Left lobe of liver (tissue), 2 donors: ENCODE measurements around the gene TIMP1. TPM values are rescaled to one million over a fixed set of nuclear protein-coding genes. Genes with fewer than 3 reads are reported as not detected.
A peak's percentile ranks its signal among the peaks of the same experiment; 100 is the strongest.

Experiments used
- ATAC-seq: fragments of 200-7000 bp; cut with Tn5 transposase; one replicate; pipeline ENCODE4 v1.9.1; 2020; ENCODE audit warnings: mild to moderate bottlenecking, moderate library complexity
- DNase-seq: peaks from one replicate; pipeline ENCODE4 v3.0.0-alpha.2; 2020; ENCODE audit warnings: low spot score
- total RNA-seq: library from RNA; stranded (reverse); gene quantifications from one replicate; pipeline ENCODE4 v1.2.1, GENCODE V29; 2021
- donor health status: DM: no; HTN: no; CAD: no; lungs with moderate emphysema.
- donor health status: DM: no; HTN: yes; CAD: no.

TIMP1 gene
- 102 TPM for total RNA-seq

DNA sequence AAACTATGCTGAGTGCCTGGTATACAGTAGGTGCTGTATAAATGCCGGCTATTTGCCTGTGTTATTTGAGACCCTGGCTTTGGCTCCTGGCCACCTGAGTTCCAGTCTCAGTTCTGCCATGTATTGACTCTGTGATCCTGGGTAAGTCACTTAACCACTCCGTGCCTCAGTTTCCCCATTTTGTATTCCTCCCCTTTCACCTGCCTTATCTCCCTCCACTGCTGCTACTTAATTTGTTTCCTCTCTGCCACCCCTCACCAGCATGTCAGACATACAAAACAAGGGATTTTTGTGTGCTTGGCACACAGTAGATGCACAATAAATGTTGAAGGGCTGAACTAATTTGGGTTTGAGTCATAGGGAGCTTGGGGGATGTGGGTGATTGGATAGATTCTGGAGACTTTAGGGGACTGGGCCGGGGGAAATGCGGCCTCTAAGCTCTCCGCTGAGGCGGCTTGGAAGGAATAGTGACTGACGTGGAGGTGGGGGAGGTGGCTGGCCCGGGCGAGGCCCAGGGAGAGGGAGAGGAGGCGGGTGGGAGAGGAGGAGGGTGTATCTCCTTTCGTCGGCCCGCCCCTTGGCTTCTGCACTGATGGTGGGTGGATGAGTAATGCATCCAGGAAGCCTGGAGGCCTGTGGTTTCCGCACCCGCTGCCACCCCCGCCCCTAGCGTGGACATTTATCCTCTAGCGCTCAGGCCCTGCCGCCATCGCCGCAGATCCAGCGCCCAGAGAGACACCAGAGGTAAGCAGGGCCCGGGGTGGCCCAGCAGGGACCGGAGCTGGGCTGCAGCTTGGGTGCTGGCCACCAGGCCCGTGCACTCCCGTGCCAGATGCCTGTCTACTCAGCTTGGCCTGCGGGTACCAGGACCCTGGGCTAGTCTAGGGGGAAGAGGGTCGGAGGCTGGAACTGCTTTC is at the start of gene TIMP1:
Gene TIMP1 (plus strand): TSS at position 706 of the 917 bp plus-strand sequence. CDS start 980 bp downstream, outside the sequence.
- peak; percentile 76 for ATAC-seq
- peak; percentile 63 for DNase-seq

DNA sequence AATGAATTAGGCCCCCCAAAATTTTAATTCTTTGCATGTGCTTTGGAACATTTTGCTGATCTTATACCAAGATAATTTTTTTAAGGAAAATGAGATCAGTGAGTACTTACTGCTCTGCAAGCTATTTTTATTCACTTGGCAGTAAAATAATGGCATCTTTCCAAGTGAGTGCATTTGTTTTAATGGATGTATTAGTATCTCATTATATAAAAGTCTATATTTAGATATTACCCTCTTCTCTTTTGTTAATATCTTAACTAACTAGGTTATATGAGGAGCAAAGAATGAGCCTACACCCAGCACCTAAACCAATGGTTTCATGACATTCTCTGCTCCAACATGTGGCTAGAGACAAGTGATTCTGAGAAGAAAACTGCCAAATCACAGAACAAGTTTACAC is 42.4 kb upstream of the TIMP1 start:
- ATAC-seq (no peak), DNase-seq (no peak)

DNA sequence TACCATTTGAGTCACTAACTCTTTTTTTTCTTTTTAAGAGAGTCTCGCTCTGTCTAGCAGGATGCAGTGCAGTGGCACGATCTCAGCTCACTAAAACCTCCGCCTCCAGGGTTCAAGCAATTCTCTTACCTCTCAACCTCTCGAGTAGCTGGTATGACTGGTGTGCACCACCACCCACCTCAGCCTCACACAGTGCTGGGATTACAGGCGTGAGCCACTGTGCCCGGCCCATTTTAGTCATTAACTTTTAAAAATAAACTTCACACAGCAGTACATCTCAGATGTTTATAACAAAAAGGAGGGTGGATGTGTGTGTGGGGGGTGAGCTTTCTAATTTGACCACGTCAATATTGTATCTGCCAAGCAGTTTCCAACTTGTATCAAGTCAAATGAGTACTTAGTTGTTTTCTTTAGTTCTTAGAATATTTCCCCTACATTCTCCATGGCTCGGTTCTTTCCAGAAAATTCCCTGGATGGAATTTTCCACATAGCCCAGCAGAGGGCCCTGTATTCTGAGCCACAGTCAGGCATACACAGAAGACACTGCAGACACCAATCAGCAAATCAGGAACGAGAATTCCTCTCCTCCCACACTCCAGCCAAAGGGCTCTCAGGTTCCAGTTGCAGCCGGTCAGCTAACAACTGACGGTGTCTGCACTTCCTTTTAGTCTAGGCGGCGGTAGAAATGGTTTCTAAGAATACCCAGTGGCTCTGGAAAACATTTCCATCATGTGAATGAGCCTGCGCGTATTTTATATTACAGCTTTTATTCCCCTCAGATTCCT is 41.3 kb upstream of the TIMP1 start:
- ATAC-seq (peak; percentile 100), DNase-seq (peak; percentile 79)

DNA sequence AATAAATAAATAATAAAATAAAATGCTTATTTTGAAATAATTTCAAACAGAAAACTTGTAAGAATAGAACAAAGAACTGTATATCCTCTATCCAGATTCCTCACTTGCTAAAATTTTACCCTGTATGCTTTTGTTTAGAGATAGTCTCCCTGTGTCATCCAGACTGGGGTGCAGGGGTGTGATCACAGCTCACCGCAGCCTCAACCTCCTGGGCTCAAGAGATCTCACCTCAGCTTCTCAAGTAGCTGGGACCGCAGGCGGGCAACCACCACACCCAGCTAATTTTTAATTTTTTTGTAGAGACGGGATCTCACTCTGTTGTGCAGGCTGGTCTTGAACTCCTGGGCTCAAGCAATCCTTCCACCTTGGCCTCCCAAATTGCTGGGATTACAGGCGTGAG is 38.7 kb upstream of the TIMP1 start:
- DNase-seq (no peak), ATAC-seq (no peak)

DNA sequence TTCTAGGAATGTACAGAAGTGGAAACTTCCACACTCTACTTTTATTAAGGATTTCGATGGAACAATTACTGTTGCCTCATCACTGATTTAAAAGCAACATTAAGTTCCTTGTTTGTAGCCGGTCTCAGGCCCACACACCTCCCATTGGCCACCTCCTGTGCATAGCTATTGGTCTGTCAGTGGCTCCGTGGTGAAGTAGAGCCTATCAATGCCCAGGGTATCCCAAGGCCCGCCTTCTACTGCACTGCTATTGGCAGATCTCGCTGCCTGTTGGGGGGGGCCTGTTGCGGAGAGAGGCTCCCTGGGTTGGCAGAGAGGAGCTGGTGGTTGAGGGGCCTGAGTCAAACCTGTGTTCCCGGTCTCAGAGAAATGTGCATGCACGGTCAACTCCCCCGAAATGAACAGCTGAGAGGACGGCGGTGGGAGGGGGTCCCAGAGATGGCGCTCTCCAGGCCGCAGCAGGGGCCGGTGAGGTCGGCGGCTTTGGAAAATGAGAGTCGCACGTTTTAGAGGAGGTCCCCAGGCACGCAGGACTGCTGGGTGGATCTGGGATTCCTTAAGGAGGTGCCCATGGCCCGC is 26.1 kb upstream of the TIMP1 start:
- DNase-seq (peak; percentile 82), ATAC-seq (peak; percentile 74)

DNA sequence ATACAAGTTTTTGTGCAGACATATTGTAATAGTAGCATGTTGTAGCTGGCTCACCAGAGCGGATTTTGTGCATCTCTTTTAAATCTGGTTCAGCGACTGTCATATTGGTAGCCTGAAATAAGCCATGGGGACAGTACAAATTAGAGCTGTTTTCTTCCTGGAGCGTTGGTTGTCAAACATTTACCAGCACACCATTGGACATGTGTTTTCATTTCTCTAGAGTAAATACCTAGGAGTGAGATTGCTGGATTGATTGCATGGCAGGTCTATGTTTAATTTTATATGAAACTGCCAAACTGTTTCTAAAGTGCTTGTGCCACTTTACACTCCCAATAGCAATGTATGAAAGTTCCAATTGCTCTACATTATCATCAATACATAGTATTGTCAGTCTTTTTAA is 23.8 kb upstream of the TIMP1 start:
- DNase-seq (no peak), ATAC-seq (peak; percentile 28)

DNA sequence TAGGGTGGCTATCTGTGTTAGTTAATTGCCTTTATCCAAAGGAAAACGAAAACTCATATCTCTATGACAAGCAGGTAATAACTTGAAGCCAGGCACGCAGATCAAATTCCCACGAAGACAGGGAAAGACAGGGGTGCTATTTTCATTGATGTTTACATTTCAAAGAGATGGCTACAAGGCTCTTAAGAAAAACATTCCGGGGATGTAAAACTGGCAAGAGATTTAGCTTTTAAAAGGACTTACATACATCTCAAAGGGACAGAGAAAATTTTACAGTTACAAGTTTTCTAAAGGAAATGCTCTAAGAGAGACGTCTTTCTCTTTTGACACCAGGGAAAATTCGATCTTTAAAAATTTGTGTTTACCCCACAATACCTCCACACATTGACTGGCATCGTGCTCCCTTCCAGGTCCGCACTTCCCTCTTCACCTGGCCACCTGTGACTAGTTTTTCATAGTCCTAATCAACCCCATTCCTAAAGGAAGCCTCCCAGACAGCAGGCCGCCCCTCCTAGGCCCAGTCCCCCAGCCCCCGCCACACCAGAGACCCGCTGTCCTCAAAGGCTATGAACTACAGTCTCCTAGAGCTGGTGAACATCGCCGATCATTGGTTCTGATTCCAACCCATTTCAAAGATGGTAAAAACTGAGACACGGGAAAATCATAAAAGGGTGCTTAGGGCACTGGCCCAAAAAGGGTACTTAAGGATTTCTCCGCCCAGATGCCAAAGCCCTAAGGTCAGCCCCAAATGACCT is 21.9 kb upstream of the TIMP1 start:
- ATAC-seq: no peak
- DNase-seq: no peak

DNA sequence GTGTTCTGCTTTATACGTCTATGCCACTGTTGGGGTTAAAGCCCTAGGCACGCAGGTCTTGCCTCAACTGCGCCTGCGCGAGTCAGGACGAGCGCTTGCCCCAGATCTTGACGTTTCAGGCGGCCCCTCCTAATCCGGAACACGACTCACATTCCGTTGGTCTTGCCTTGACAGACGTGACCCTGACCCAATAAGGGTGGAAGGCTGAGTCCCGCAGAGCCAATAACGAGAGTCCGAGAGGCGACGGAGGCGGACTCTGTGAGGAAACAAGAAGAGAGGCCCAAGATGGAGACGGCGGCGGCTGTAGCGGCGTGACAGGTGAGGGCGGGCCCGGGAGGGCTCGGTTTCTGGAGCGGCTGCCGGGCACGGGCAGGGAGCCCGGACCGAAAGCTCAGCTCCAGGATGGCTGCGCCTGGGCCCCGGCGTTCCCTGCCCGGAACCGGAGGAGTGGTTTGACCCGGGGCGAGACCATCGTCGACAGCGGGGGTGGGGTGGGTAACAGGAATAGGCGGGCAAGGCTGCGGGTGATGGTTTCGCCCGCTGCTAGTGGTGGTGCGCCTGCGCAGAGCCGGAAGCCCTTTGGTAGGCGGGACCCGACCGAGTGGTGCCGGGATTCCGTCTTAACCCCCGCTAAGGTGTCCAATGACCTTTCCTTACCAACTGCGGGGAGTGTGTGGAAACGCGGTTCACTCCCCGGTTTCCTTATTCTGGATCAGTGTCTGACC is 21.1 kb upstream of the TIMP1 start, which contains the start of gene ARAF:
Gene ARAF (plus strand): TSS at position 272 of the 725 bp plus-strand sequence. CDS start 1,763 bp downstream, outside the sequence.
- DNase-seq (peak; percentile 98), ATAC-seq (peak; percentile 88)

DNA sequence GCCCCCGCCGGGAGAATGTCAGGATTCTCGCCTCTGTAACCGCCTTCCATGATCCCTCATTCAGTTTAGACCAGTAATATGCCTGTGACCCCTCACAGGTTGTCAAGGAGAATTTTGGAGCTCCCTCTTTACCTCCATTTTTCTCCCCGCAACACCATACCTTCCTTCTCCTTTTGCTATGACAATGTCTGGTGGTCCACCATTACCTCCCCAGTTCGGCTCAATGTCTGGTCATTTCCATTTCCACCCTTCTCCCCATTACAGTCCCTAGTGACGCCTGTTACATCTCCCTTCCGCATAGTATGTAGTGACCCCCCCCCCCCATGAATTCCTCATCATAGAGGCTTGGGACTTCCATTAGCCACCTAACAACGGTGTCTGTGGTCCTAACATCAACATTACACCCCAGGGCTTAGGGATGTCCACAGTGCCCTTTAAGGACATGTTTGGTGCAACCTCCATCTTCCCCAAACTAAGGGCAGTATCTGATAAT is 20.5 kb upstream of the TIMP1 start:
- DNase-seq: no peak
- no peak for ATAC-seq

DNA sequence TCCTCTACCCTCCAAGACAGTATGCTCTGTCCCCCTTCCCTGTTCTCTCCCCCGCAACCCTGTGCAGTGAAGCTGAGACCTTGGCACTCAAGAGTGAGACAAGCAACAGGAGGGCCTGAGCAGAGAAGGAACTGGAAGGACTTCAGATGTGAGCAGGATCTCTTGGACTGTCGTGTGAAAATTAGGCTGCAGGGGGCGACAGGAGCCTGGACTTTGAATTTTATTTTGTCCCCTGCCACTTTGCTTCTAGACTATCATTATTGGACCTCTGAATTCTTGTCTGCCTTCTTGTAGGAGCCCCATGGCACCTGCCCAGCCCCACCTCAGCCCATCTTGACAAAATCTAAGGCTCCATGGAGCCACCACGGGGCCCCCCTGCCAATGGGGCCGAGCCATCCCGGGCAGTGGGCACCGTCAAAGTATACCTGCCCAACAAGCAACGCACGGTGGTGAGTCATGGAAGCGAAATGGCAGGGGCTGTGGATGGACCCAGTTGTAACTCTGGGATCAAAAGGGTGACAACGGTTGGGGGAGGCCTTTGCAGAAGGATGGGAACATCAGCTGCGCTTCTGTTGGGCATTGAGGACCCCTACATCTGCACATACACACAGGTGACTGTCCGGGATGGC is 19.5 kb upstream of the TIMP1 start:
- no peak for ATAC-seq
- DNase-seq: no peak

DNA sequence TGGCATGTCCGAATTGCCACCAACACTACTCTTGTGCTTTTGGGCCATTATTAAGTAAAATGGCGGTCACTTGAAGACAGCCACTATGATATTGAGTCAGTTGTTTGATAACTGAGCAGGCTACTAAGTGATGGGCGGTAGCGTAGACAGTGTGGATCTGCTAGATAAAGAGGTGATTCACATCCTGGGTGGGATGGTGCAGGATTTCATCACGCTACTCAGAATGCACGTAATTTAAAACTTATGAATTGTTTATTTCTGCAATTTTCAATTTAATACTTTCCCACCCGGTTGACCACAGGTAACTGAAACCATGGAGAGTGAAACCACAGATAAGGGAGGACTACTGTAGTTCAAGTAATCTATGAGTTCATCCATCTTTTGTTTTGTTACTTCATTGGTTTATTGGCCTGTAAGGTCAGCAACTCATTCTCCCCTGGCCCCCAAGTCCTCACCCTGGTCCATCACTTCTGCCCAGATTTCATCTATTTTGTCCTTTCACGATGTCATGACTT is 18.4 kb upstream of the TIMP1 start:
- ATAC-seq (no peak), DNase-seq (no peak)

DNA sequence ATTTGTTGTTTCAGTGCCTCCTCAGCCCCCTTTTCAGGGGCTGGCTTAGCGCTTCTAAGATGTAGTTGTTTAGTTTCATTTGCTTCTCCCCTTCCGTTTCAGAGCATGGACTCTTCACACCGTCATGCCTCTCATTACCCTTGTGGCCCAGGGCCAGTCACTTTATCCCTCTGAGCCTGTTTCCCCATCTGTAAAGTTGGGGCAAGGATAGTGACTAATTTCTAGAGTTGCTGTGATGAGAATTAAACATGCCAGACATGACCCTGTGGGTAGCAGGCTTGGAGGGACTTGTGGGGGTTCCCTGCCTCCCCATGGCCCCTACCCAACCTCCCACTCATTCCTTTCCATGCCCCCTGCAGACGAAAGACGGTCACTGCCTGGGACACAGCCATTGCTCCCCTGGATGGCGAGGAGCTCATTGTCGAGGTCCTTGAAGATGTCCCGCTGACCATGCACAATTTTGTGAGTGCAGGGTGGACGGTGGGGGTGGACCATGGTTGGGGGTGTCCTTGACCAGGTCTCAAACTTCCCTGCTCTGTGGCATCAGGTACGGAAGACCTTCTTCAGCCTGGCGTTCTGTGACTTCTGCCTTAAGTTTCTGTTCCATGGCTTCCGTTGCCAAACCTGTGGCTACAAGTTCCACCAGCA is 17.7 kb upstream of the TIMP1 start:
- DNase-seq: no peak
- no peak for ATAC-seq

DNA sequence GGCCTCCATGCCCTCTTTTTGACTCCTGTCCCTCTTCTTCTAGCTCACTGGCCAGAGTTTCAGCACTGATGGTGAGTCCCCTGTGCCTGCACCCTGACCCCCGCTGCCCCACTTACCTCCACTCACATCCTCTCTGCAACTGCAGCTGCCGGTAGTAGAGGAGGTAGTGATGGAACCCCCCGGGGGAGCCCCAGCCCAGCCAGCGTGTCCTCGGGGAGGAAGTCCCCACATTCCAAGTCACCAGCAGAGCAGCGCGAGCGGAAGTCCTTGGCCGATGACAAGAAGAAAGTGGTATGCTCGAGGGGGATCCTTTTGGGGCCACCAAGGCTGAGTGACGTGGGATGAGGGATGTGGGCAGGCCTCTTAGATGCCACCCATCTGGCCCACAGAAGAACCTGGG is 15.4 kb upstream of the TIMP1 start:
- ATAC-seq: no peak
- no peak for DNase-seq

DNA sequence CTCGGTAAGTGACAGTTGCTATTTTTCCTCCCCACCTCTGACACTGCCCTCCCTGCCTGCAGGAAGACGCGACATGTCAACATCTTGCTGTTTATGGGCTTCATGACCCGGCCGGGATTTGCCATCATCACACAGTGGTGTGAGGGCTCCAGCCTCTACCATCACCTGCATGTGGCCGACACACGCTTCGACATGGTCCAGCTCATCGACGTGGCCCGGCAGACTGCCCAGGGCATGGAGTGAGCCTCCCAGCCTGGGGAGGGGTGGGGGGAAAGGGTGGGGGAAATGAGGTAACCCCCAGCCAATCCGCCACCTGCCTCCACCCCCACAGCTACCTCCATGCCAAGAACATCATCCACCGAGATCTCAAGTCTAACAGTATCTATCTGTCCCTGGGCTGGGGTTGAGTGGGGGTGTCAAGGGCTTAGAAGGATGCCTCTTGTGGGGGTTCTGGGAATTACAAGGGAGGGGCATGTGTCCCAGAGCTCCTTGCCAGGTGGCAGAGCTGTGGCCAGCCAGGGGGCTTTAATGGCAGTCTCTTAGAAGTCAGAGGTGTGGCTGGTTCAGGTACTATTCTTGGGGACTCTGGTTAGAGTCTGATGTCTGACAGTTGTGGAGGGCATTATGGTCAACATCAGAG is 13.5 kb upstream of the TIMP1 start:
- DNase-seq (no peak), ATAC-seq (peak; percentile 36)

DNA sequence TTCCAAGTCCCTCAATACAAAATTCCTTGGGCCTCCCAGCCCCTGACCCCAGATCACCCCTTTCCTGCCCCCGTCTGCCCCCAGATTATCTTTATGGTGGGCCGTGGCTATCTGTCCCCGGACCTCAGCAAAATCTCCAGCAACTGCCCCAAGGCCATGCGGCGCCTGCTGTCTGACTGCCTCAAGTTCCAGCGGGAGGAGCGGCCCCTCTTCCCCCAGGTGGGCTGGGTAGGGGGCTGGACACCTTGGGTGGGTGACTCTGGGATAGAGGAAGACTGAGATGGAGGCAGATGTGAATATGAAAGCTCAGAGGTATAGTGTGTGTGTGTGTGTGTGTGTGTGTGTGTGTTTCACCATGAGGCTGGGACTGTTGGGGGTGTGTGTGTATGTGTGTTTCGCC is 11.4 kb upstream of the TIMP1 start:
- no peak for DNase-seq
- ATAC-seq: no peak

DNA sequence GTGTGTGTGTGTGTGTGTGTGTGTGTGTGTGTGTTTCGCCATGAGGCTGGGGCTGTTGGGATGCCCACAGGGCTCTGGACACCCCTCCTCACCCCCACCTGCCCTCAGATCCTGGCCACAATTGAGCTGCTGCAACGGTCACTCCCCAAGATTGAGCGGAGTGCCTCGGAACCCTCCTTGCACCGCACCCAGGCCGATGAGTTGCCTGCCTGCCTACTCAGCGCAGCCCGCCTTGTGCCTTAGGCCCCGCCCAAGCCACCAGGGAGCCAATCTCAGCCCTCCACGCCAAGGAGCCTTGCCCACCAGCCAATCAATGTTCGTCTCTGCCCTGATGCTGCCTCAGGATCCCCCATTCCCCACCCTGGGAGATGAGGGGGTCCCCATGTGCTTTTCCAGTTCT is 11.0 kb upstream of the TIMP1 start:
- ATAC-seq (no peak), DNase-seq (no peak)

DNA sequence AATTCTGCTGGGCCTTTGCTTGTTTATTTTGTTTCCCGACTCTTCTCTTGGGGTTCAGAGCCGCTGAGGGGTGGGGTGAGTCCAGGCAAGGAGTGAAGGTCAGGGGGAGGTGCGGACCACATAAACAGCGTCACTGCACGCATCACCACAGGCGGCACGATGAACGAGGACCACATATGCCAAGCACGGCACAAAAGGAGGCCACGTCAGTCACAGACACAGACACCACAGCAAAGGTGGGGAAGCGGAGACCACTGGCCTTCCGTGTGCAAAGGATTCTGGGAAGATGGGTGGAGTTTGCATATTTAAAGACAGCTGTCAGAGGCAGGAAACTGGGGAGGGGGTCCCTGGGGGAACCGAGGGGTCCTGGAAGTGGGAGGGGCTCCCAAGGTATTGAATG is 10.3 kb upstream of the TIMP1 start:
- DNase-seq: no peak
- ATAC-seq: no peak

DNA sequence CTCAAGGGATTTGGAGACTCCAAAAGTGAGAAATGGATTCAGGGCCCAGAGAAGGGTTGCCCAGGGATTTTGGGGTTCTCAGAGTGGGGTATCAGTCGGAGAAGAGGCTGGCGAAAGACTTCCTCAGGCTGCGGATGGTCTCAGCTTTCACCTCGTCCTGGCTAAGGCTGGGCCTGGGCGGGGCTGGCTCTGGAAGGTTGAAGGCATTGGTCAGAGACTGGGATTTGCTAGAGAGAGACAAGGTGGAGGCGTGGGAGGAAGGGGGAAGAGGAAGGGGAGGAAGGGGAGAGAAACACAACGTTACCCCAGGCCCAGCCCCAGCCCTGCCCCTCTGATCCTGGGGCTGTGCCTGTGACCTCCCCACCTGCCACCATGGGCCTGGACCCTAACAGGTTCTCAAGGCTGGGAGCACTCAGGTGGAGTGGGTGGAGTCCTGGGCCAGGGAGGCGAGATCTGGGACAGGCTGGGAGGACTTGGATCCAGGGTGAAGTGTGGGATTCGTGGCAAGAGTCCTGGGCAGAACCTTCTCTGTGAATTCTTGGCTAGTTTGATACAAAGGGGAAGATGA is 9.4 kb upstream of the TIMP1 start:
- ATAC-seq: peak; percentile 16

More for the DNA sequence above, 9.4 kb upstream of the TIMP1 start:
- DNase-seq: no peak
